Colonic mucosa (tissue), 4 donors: ENCODE data around the gene CHADL. TPM values are rescaled to one million over a fixed set of nuclear protein-coding genes. Genes with fewer than 3 reads are reported as not detected.

Source experiments
- DNase-seq: peaks from one replicate; pipeline ENCODE4 v3.0.0-alpha.2; 2020
- H3K27ac ChIP-seq: fragments of 200-600 bp; one replicate; pipeline ENCODE4 v1.8.0; 2021
- H3K27me3 ChIP-seq: fragments of 200-600 bp; one replicate; pipeline ENCODE4 v1.8.0; 2021
- H3K36me3 ChIP-seq: fragments of 200-600 bp; one replicate; pipeline ENCODE4 v1.8.0; 2021
- H3K4me1 ChIP-seq: fragments of 200-600 bp; one replicate; pipeline ENCODE4 v1.8.0; 2021; ENCODE audit warnings: mild to moderate bottlenecking
- H3K4me3 ChIP-seq: fragments of 200-600 bp; one replicate; pipeline ENCODE4 v1.8.0; 2021
- H3K9ac ChIP-seq, 2 donors: one replicate each; pipeline ENCODE4 v1.7.0; 2013; ENCODE audit warnings: control low read depth in 2 of 2, low read depth in 2 of 2, low read length in 2 of 2
- H3K9me3 ChIP-seq: fragments of 200-600 bp; one replicate; pipeline ENCODE4 v1.8.0; 2021
- CTCF ChIP-seq: fragments of 200-600 bp; IDR thresholded peaks from one replicate; pipeline ENCODE4 v1.8.0; 2022; ENCODE audit warnings: antibody characterized with exemption, mild to moderate bottlenecking
- intact Hi-C: fragments of 100-400 bp; cut with DNase I; formaldehyde crosslinking; loops from one replicate; pipeline ENCODE4 v1.14.1; 2022
- total RNA-seq, 2 donors: library from RNA; stranded (reverse); fragmentation: NEBNext Ultra II Directional in 1 of 2; extraction: Animal tissue kit (Norgen Biotek cat#: 25700) in 1 of 2; gene quantifications; one replicate each; pipeline ENCODE4 v1.2.1, GENCODE V29; 2021
- donor health status: healthy.
- donor health status: DM: no; HTN: no; CAD: no.
- donor health status: DM: no; HTN: no; CAD: no.

The CHADL gene
- total RNA-seq, result 1 to 10 TPM in 1 of 2 donors, under 1 TPM in 1; 0.62 to 1.8 TPM

- Histone ChIP-seq H3K27me3 (no peaks in the 10 kb centered on the region), H3K9ac (peak within 1 kb of the TSS in 1 of 2 donors; percentile 24), H3K9me3 (no peaks in the 10 kb centered on the region), H3K4me1 (peaks cover 12% of the 10 kb centered on the region), H3K36me3 (no peaks in the 10 kb centered on the region), H3K4me3 (no peak within 1 kb of the TSS), H3K27ac (no peak within 1 kb of the TSS)
- no peak for DNase-seq
- TF ChIP-seq CTCF, result no peak
- intact Hi-C loops, result no loop called here
Observed at GRCh38 chr22:41240377-41241132, at the start of gene CHADL. Gene CHADL, minus strand, starts transcription at chr22:41240931. Its CDS starts 50 bp downstream, at chr22:41240881.

GRCh38 chr22:41289671-41290070 is 48.9 kb upstream of the CHADL start:
- Histone ChIP-seq H3K9ac (no peak overlapping the region), H3K4me3 (no peak overlapping the region), H3K27ac (no peak overlapping the region), H3K9me3 (no peaks in the 10 kb centered on the region), H3K4me1 (no peaks in the 10 kb centered on the region), H3K36me3 (no peaks in the 10 kb centered on the region), H3K27me3 (no peaks in the 10 kb centered on the region)
- DNase-seq, result no peak
- intact Hi-C loops, result loop anchor here (5.0 kb wide), 1 partner anchor 158 kb away; the partner anchor contains the start of gene TOB2
- no peak for TF ChIP-seq CTCF

GRCh38 chr22:41288245-41288946 is 47.7 kb upstream of the CHADL start:
- peak overlapping the region; percentile 3 to 69 for H3K9ac ChIP-seq
- intact Hi-C loops, result loop anchor here (5.0 kb wide), 1 partner anchor 159 kb away; the partner anchor contains the start of gene TOB2
- no peaks in the 10 kb centered on the region for H3K9me3 ChIP-seq
- H3K4me1 ChIP-seq, result peaks cover 4% of the 10 kb centered on the region
- H3K27me3 ChIP-seq, result no peaks in the 10 kb centered on the region
- no peak for TF ChIP-seq CTCF
- peak overlapping the region; percentile 88 for H3K27ac ChIP-seq
- H3K4me3 ChIP-seq, result no peak overlapping the region
- DNase-seq, result peak; percentile 76
- H3K36me3 ChIP-seq, result no peaks in the 10 kb centered on the region

GRCh38 chr22:41286639-41287091 is 45.9 kb upstream of the CHADL start:
- no peak for TF ChIP-seq CTCF
- DNase-seq, result no peak
- Histone ChIP-seq H3K27me3 (no peaks in the 10 kb centered on the region), H3K9ac (peak overlapping the region in 1 of 2 donors; percentile 83), H3K27ac (peak overlapping the region; percentile 88), H3K4me1 (peaks cover 4% of the 10 kb centered on the region), H3K36me3 (no peaks in the 10 kb centered on the region), H3K4me3 (peak overlapping the region; percentile 43), H3K9me3 (no peaks in the 10 kb centered on the region)
- intact Hi-C loops, result loop anchor here (5.0 kb wide), 1 partner anchor 161 kb away; the partner anchor contains the start of gene TOB2

GRCh38 chr22:41285820-41286638 is 45.3 kb upstream of the CHADL start, which contains the start of gene RANGAP1:
Gene RANGAP1, minus strand, starts transcription at chr22:41286187. Its CDS starts 5,143 bp downstream, at chr22:41281044.
- no peak for TF ChIP-seq CTCF
- Histone ChIP-seq H3K27ac (peak within 1 kb of the TSS; percentile 88), H3K4me1 (peaks cover 4% of the 10 kb centered on the region), H3K9ac (peak within 1 kb of the TSS; percentile 64 to 83), H3K9me3 (no peaks in the 10 kb centered on the region), H3K27me3 (no peaks in the 10 kb centered on the region), H3K4me3 (peak within 1 kb of the TSS; percentile 93), H3K36me3 (no peaks in the 10 kb centered on the region)
- peak; percentile 99 for DNase-seq
- intact Hi-C loops, result loop anchor here (5.0 kb wide), 1 partner anchor 161 kb away; the partner anchor contains the start of gene TOB2
